HG03565 (cell line): ENCODE data around the gene TMPO.
"Not testable (repeated sequence)": the region's sequence is repeated elsewhere in the genome, so short reads cannot be mapped to it uniquely, and the experiment has no call there.

Source experiments
- ATAC-seq: cut with Tn5 transposase; IDR thresholded peaks from one replicate; pipeline ENCODE4 v1.9.1; 2021; ENCODE audit warnings: mild to moderate bottlenecking, moderate library complexity; ENCODE audit not compliant: unreplicated experiment

TMPO gene

DNA sequence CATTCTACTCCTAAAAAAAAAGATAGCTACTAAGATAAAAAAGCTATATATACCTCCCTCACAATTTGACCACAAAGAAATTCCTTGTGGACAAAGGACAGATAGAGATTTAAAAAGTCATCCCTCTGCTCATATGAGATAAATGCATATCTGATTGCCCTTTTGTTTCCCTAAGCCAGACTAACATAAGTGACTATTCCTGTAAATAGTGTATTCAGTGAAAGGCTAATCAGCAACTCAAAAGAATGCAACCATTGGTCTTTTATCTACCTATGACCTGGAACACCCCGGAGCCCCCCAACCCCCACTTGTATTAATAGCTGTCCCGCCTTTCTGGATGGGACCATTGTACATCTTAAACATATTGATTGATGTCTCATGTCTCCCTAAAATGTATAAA is 6.3 kb upstream of the TMPO start:
- no peak for ATAC-seq

DNA sequence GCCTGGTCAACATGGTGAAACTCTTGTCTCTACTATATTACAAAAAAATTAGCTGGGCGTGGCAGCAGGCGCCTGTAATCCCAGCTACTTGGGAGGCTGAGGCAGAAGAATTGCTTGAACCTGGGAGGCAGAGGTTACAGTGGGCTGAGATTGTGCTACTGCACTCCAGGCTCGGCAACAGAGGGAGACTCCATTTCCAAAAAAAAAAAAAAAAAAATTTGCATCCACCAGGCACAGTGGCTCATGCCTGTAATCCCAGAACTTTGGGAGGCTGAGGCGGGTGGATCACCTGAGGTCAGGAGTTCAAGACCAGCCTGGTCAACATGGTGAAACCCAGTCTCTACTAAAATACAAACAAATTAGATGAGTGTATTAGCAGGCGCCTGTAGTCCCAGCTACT is 3.6 kb upstream of the TMPO start:
- not testable (repeated sequence) for ATAC-seq

DNA sequence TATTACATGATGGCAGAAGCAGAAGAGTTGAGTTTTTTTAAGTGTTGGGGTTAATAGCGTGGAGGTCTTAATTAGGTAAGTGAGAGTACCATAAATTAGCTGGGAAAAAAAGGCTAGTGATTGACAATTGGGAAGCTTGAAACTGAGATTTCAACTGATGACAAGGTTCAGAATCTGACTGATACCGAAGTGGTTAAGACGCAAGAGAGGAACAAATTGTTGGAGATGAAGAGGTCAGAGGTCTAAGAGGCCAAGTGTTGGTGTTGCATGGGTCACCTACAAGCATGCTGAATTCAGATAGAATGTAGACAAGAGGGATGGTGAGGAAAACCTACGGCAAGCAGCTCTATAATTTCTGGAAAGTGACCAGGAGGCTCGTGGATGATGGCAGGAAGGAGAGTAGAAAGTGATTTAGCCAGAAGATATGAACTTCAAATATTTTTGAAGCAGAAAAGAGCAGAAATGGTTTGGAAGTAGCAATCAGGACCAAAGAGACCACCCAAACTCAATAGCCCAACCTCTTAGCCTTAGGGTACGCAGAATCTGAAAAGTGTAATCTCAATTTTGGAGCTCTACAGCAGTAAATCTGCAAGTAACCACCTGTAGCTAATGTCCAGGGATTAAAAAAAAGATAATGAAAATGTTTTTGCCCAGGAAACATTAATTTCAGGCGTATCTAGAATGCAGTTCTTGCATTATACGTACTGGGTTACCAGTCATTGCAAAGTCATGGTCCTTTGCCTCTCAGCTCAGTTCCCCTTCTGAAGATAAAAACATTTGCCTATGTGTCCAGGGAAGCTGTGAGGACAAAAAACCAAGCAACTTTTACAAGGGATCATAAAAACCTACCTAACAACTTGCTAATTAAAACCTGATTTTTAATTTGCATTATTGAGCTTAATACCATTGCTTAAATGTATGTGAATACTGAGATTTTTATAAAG is 1.7 kb upstream of the TMPO start:
- no peak for ATAC-seq

DNA sequence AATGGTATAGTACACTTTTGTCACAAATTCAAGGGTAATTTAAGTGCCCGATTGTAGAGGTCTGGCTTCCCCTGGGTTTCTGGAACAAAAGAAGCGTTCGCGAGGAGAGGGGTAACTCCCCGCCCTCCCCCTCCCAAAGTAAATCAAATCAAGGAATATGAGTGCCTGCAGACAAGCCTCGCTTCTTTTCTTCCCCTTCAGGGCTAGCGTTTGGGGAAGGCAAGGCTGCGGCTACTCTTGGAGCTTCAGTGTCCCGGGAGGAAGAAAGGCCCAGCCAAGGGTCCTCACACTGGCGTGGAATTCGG is 456 bp upstream of the TMPO start:
- ATAC-seq = no peak

DNA sequence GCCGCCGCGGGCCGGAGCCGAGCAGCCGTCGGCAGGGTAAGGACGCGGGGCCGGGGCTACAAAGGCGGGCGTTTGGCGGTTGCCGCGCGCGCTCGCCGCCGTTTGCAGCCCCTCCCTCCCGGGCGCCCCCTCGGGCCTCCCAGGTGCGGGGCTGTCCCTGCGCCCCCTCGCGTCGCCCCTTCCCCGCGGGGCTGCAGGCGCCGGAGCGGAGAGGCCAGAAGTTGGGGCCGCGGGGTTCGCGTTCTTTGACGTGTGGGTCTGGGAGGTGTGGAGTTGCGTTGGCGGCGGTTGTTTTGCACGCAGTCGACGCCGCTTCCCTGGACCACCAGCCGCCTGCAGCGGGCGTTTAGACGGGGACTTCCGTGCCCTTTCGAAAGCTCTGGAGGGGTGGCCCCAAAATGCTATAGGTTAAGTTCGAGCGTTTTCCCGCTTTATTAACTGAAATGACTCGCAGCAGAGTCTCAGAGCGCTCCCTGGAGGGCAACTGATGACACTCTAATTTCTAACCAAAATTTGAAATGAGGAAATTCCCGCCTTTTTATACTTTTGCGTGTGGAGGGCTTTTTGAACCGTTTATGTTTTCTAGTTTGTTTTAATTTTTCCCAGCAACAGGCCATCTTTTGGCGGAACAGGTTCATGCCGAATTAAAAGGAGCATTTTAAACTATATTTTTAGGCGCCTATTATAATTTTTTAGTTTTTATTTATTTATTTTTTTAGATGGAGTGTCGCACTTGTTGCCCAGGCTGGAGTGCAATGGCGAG is 902 bp downstream of the TMPO start:
- peak; percentile 44 for ATAC-seq

DNA sequence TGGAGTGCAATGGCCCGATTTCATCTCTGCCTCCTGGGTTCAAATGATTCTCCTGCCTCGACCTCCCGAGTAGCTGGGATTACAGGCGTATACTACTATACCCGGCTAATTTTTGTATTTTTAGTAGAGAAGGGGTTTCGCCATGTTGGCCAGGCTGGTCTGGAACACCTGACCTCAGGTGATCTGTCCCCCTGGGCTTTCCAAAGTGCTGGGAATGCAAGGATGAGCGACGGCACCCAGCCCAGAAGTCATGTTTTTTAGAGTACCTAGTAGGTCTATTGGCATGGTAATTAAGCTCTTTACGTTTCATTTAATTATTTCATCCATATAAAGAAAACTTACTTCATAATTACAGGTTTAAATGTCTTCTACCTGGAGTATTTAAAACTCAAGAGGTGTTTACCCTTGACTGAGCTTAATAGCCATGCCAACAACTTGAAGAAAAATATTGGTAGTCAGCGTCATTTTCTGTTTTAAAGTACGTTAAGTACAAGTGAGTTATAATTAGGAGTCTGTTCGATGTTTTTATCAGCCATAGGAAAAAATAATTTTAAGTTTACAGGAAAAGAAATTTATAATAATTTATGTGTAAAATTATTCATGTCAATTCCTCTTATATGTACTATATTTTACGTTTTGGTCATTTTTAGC is 4.0 kb downstream of the TMPO start:
- no peak for ATAC-seq

DNA sequence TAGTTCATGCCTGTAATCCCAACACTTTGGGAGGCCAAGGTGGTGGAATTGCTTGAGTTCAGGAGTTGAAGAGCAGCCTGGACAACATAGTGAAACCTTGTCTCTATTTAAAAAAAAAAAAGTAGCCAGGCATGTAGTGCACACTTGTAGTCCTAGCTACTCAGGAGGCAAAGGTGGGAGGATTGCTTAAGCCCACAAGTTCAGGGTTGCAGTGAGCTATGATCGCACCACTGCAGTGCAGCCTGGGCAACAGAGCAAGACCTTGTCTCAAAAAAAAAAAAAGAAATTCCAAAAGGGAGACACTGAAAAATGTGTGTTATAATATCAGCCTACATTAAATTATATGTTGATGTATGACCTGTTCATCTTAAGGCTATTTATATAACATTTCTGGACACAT is 14.7 kb downstream of the TMPO start:
- no peak for ATAC-seq

DNA sequence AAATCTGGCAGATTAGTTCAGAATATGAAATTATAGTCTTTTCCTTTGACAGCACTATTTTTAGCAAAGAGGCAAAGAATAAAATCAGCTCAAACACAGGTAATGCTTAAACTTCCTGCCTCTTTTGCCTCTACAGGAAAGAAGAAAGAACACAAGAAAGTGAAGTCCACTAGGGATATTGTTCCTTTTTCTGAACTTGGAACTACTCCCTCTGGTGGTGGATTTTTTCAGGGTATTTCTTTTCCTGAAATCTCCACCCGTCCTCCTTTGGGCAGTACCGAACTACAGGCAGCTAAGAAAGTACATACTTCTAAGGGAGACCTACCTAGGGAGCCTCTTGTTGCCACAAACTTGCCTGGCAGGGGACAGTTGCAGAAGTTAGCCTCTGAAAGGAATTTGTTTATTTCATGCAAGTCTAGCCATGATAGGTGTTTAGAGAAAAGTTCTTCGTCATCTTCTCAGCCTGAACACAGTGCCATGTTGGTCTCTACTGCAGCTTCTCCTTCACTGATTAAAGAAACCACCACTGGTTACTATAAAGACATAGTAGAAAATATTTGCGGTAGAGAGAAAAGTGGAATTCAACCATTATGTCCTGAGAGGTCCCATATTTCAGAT is 17.4 kb downstream of the TMPO start:
- no peak for ATAC-seq

DNA sequence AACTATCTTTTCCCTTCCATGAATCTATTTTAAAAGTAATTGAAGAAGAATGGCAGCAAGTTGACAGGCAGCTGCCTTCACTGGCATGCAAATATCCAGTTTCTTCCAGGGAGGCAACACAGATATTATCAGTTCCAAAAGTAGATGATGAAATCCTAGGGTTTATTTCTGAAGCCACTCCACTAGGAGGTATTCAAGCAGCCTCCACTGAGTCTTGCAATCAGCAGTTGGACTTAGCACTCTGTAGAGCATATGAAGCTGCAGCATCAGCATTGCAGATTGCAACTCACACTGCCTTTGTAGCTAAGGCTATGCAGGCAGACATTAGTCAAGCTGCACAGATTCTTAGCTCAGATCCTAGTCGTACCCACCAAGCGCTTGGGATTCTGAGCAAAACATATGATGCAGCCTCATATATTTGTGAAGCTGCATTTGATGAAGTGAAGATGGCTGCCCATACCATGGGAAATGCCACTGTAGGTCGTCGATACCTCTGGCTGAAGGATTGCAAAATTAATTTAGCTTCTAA is 18.4 kb downstream of the TMPO start:
- ATAC-seq = no peak

DNA sequence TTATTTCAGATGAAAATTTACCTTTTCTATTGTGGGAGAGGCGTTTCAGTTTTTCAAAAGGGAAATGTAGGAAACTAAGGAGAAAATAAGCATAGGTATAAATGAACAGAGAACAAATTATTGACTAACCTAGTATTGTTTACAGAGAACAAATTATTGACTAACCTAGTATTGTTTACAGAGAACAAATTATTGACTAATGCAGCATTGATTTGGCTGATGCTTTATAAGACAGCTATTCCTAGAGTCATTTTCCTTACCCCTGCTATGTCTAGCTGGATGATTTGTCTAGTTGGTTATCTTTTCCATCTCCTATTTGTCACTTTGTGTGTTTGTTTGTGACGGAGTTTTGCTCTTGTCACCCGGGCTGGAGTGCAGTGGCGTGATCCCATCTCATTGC is 22.6 kb downstream of the TMPO start:
- ATAC-seq = no peak

DNA sequence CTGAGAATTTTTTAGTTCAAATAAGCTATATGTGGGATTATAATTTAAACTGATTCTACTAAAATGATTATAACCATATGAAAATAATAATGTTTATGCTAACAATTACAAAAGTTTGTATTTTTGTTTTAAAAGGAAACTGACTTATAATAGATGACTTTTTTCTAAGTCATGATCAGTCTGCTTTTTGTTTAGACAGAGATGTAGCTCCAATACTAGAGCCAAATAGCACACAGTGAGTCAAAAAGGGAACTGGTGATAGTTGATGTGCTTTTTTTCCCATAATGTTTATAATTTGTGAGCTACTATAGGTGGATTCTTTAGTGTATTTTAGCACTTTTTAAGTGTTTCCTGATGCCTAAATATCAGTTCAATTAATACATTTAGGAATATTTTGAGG is 28.3 kb downstream of the TMPO start:
- no peak for ATAC-seq

DNA sequence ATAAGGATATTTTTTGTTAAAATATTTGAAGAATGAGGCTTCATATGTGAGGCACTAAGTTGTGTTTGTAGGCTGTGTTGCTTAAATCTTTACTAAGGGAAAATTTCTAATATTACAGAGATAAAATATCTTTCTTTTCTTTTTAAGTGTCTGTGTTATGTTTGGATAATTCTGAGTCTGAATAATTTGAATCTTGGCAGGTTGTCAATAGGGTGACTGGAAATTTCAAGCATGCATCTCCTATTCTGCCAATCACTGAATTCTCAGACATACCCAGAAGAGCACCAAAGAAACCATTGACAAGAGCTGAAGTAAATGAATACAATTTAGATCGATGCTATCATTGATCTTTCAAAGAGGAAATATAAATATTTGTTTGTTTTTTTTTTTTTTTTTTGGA is 29.4 kb downstream of the TMPO start:
- no peak for ATAC-seq

DNA sequence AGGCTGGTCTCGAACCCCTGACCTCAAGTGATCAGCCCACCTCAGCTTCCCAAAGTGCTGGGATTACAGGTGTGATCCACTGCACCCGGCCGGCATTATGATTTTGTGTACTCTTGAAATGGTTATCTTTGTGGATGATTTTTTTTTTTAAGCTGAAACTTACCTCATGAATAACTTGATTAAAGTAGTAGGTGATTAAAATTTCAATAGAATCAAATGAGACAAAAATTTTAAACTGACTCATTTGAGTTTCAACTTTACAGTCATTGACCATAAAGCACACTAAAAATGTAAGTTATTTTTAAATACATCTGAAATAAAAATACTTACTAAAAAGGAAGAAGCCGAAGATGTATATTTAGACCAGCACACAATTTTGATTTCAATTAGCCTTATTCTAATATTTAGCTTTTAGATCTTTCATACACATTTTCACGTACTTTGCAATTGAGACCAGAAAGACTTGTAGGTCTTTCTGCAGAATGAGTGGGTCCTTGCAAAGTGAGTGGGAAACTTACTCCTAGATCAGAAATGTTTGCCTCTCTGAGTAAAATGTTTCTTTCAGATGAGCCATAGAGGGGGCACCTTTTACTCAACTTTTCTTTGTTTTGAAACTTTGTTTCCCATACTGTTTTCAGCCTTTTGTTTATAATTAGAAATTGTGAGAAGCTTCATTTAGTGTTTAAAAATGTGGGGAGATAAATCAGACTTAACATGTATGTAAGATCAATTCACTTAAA is 34.2 kb downstream of the TMPO start:
- ATAC-seq = no peak

DNA sequence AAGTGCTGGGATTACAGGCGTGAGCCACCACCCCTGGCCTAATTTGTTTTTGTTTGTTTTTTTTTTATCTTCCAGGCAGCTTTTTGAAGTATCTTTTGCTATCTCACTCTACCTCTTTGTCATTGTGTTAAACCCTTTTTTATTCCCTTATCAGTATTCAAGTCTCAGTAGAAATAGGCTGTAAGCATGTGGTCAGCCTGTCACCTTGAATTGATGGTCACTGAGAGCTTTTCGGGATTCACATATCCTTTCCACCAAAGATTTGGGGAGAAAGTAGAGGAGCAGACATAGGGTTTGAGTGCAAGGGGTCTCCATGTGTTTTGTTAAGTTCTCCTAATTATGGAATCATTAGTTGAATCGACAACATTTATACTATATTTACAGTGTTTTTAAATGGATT is 36.4 kb downstream of the TMPO start:
- no peak for ATAC-seq

DNA sequence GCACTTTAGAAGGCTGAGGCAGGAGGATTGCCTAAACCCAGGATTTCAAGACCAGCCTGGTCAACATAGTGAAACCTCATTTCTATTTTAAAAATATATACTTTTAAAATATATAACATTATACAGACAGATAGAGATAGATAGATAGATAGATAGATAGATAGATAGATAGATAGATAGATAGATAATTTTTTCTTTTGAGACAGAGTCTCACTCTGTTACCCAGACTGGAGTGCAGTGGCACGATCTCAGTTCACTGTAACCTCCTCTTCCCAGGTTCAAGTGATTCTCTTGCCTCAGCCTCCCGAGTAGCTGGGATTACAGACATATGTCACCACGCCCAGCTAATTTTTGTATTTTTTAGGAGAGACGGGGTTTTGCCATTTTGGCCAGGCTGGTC is 42.7 kb downstream of the TMPO start:
- ATAC-seq = not testable (repeated sequence)

DNA sequence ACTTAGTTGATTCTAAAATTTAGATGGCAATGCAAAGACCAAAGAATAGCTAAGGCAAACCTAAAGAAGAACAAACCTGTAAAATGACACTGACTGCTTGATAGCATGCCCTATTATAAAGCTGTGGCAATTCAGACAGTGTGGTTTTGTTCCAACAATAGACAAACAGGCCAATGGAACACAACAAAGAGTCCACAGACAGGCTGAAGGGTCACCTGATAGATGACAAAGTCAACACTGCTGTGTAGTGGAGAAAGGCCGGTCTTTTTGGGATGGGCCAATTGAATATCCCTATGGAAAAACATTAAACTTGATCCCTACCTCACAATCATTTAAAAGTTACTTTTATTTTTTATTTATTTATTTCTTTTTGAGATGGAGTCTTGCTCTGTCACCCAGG is 44.3 kb downstream of the TMPO start:
- ATAC-seq = no peak

DNA sequence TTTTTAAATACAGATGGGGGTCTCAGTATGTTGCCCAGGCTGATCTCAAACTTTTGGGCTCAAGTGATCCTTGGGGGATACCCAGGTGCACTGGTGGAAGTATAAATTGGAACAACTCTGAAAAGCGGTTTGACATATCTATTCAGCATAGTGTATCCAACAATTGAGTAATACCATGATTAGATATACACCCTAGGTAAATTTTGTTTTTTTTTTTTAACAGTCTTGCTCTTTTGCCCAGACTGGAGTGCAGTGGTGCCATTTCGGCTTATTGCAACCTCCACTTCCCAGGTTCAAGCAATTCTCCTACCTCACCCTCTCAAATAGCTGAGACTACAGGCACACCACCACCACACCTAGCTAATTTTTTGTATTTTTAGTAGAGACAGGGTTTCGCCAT is 46.5 kb downstream of the TMPO start:
- ATAC-seq = no peak

DNA sequence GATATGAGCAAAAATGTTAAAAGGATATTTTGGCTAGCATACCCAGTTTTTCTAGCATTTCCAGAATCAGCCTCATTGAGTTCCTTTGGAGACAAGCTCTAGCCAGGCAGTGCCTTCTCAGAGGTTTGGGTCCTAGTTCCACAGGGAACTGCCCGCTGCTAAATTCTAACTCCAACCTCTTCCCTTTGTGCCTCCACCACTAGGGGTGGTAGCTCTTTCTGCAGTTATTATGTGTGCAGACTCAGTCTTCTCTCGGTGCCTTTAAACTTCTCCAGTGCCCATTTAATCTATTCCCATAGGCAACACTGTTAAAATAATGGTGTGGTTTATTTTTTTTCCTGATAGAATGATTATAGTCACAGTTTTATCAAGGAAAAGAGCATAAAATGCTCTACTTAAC is 56.6 kb downstream of the TMPO start:
- ATAC-seq = no peak

DNA sequence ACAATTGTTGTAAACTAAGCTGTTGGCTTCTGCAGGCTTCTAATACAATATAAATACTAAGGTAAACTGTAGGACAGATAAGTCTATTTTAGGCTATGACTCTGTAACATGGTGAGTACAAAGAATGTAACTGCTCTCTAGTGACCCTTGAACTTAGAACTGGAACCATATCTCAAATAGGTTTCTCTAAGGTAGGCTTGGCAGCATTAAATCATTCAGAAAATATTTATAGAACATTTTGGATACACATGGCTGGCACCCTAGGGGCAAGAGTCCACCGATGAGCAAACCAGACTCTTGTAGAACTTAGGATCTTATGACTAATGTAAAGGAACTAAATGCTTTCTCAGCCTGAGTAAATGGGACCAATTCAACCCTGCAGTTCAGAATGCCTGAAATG is 58.7 kb downstream of the TMPO start:
- ATAC-seq = no peak

DNA sequence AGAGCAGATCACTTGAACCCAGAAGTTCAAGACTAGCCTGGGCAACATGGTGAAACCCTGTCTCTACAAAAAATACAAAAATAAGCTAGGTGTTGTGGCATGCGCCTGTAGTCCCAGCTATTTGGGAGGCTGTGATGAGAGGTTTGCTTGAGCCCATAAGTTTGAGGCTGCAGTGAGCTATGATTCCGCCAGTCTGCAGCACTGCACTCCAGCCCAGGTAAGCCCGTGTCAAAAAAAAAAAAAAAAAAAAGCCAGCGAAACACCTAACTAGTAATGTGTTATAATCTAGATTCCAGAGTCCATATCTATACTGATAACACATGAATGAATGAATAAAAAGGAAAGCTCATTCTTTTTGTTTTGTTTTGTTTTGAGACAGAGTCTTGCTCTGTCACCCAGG is 59.6 kb downstream of the TMPO start:
- ATAC-seq = no peak

DNA sequence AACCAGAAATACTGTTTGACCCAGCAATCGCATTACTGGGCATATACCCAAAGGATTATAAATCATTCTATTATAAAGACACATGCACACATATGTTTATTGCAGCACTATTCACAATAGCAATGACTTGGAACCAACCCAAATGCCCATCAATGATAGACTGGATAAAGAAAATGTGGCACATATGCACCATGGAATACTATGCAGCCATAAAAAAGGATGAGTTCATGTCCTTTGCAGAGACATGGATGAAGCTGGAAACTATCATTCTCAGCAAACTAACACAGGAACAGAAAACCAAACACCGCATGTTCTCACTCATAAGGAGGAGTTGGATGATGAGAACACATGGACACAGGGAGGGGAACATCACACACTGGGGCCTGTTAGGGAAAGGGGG is 61.4 kb downstream of the TMPO start:
- not testable (repeated sequence) for ATAC-seq
